Measurements from ENCODE around the gene RAB36.

GRCh38 chr22:23158516-23159290 lies 13.4 kb downstream of the RAB36 start:
- TF ChIP-seq CTCF (IDR thresholded peaks at IDR 0.05) (no peak), POLR2AphosphoS5 (IDR thresholded peaks at IDR 0.05; ENCODE audit: low read depth, low read length) (no peak), TCF7L2 (IDR thresholded peaks at IDR 0.05; ENCODE audit: low read depth, low read length) (no peak), REST (IDR thresholded peaks at IDR 0.05; ENCODE audit: insufficient read depth in 1 of 2, low read depth in 2 of 2, low read length in 1 of 2) (no peak), SIN3A (IDR thresholded peaks at IDR 0.05; ENCODE audit: borderline replicate concordance, insufficient read depth, low read depth, low read length) (no peak)

Measured in Panc1 (cell line).